HG02852 (cell line): ENCODE results near the gene PKLR.

Experiments
- ATAC-seq: cut with Tn5 transposase; IDR thresholded peaks from one replicate; pipeline ENCODE4 v1.9.1; 2021; ENCODE audit warnings: mild to moderate bottlenecking, moderate library complexity; ENCODE audit not compliant: unreplicated experiment

Gene PKLR

GRCh38 chr1:155285631-155286044 is 15.6 kb downstream of the PKLR start:
- ATAC-seq: no peak

GRCh38 chr1:155285063-155285462 is 16.2 kb downstream of the PKLR start:
- no peak for ATAC-seq

GRCh38 chr1:155284476-155284875 is 16.8 kb downstream of the PKLR start:
- no peak for ATAC-seq

- no peak for ATAC-seq
Observed at GRCh38 chr1:155282488-155283091, 18.6 kb downstream of the PKLR start.

GRCh38 chr1:155279268-155279667 is 22.0 kb downstream of the PKLR start:
- no peak for ATAC-seq

GRCh38 chr1:155278689-155279160 is 22.5 kb downstream of the PKLR start:
- no peak for ATAC-seq

- ATAC-seq: no peak
Observed at GRCh38 chr1:155277902-155278688, 23.1 kb downstream of the PKLR start.

GRCh38 chr1:155277070-155277901 is 24.0 kb downstream of the PKLR start, which contains the start of gene HCN3:
Gene HCN3 (plus strand): TSS chr1:155277463. CDS start chr1:155277591, 128 bp downstream.
- peak; percentile 73 for ATAC-seq

GRCh38 chr1:155273343-155274245 is 27.6 kb downstream of the PKLR start, which contains the start of gene CLK2:
Gene CLK2 (minus strand): TSS chr1:155273504. CDS start chr1:155270977, 2,527 bp downstream.
- ATAC-seq: peak; percentile 79

GRCh38 chr1:155272466-155273342 is 28.5 kb downstream of the PKLR start:
- ATAC-seq: peak; percentile 30

- no peak for ATAC-seq
Observed at GRCh38 chr1:155269381-155269780, 31.9 kb downstream of the PKLR start.

- ATAC-seq: no peak
Observed at GRCh38 chr1:155268630-155269029, 32.6 kb downstream of the PKLR start.

- no peak for ATAC-seq
Observed at GRCh38 chr1:155267373-155267772, 33.9 kb downstream of the PKLR start.

- no peak for ATAC-seq
Observed at GRCh38 chr1:155266553-155266952, 34.7 kb downstream of the PKLR start.

GRCh38 chr1:155263067-155263466 is 38.2 kb downstream of the PKLR start:
- no peak for ATAC-seq

- ATAC-seq: peak; percentile 92
Observed at GRCh38 chr1:155261852-155262673, 39.2 kb downstream of the PKLR start, which contains the start of gene SCAMP3. Gene SCAMP3 (minus strand): TSS chr1:155262360. CDS start chr1:155262151, 209 bp downstream.

GRCh38 chr1:155261493-155261851 is 39.8 kb downstream of the PKLR start:
- ATAC-seq: no peak

- no peak for ATAC-seq
Observed at GRCh38 chr1:155260276-155260675, 41.0 kb downstream of the PKLR start.
